T follicular helper cell (primary cell): ENCODE data around the gene FPR1.

Experiments
- DNase-seq: peaks from one replicate; pipeline ENCODE4 v3.0.0-alpha.2; 2020; ENCODE audit warnings: low read depth

The FPR1 gene

GRCh38 chr19:51704626-51705025 lies 47.1 kb downstream of the FPR1 start:
- no peak for DNase-seq

- peak; percentile 95 for DNase-seq
These were observed 47.8 kb downstream of the FPR1 start for GRCh38 chr19:51703575-51704515.

- no peak for DNase-seq
These were observed 48.7 kb downstream of the FPR1 start for GRCh38 chr19:51702825-51703574.

GRCh38 chr19:51702103-51702824 lies 49.4 kb downstream of the FPR1 start:
- peak; percentile 24 for DNase-seq

- no peak for DNase-seq
These were observed 50.1 kb downstream of the FPR1 start for GRCh38 chr19:51701468-51702100.

GRCh38 chr19:51699170-51699569 lies 52.5 kb downstream of the FPR1 start:
- no peak for DNase-seq

- no peak for DNase-seq
These were observed 53.4 kb downstream of the FPR1 start for GRCh38 chr19:51698296-51698695.

GRCh38 chr19:51697169-51697776 lies 54.4 kb downstream of the FPR1 start:
- no peak for DNase-seq

GRCh38 chr19:51696606-51697005 lies 55.1 kb downstream of the FPR1 start:
- DNase-seq = no peak
